GM18870 (cell line): ENCODE measurements around the gene PLAC9.
"Not testable (repeated sequence)": the region's sequence is repeated elsewhere in the genome, so short reads cannot be mapped to it uniquely, and the experiment has no call there.

Source experiments
- ATAC-seq: cut with Tn5 transposase; IDR thresholded peaks from one replicate; pipeline ENCODE4 v1.9.1; 2021; ENCODE audit warnings: moderate library complexity; ENCODE audit not compliant: unreplicated experiment

The PLAC9 gene

GRCh38 chr10:80137920-80138319 is 5.4 kb downstream of the PLAC9 start:
- no peak for ATAC-seq

GRCh38 chr10:80139265-80139664 is 6.7 kb downstream of the PLAC9 start:
- no peak for ATAC-seq

- ATAC-seq, result no peak
These were observed 7.7 kb downstream of the PLAC9 start for GRCh38 chr10:80140251-80140650.

GRCh38 chr10:80141696-80142460 is 9.3 kb downstream of the PLAC9 start:
- ATAC-seq, result no peak

GRCh38 chr10:80144067-80144695 is 11.7 kb downstream of the PLAC9 start:
- ATAC-seq, result no peak

- ATAC-seq, result no peak
These were observed 12.2 kb downstream of the PLAC9 start for GRCh38 chr10:80144696-80145131.

GRCh38 chr10:80145406-80146308 is 13.1 kb downstream of the PLAC9 start:
- not testable (repeated sequence) for ATAC-seq

GRCh38 chr10:80146918-80147317 is 14.4 kb downstream of the PLAC9 start:
- no peak for ATAC-seq

- ATAC-seq, result no peak
These were observed 15.8 kb downstream of the PLAC9 start for GRCh38 chr10:80148166-80148805.

GRCh38 chr10:80149123-80149522 is 16.6 kb downstream of the PLAC9 start:
- no peak for ATAC-seq

- no peak for ATAC-seq
These were observed 17.6 kb downstream of the PLAC9 start for GRCh38 chr10:80150172-80150571.

- no peak for ATAC-seq
These were observed 20.3 kb downstream of the PLAC9 start for GRCh38 chr10:80152820-80153219.

- no peak for ATAC-seq
These were observed 20.9 kb downstream of the PLAC9 start for GRCh38 chr10:80153460-80153859.

- ATAC-seq, result no peak
These were observed 22.1 kb downstream of the PLAC9 start for GRCh38 chr10:80154626-80154977.

GRCh38 chr10:80154978-80155695 is 22.6 kb downstream of the PLAC9 start:
- ATAC-seq, result no peak

GRCh38 chr10:80155696-80156215 is 23.2 kb downstream of the PLAC9 start:
- ATAC-seq, result no peak

- no peak for ATAC-seq
These were observed 23.7 kb downstream of the PLAC9 start for GRCh38 chr10:80156216-80156615.

GRCh38 chr10:80157561-80157960 is 25.0 kb downstream of the PLAC9 start:
- ATAC-seq, result no peak

GRCh38 chr10:80158126-80158525 is 25.6 kb downstream of the PLAC9 start:
- no peak for ATAC-seq

- ATAC-seq, result no peak
These were observed 26.1 kb downstream of the PLAC9 start for GRCh38 chr10:80158598-80159127.
